ENCODE data around the gene MAMDC2. TPM values are rescaled to one million over a fixed set of nuclear protein-coding genes. Genes with fewer than 3 reads are reported as not detected.

MAMDC2 gene
- total RNA-seq, 1 experiment from 2014 or later, result not detected

DNA sequence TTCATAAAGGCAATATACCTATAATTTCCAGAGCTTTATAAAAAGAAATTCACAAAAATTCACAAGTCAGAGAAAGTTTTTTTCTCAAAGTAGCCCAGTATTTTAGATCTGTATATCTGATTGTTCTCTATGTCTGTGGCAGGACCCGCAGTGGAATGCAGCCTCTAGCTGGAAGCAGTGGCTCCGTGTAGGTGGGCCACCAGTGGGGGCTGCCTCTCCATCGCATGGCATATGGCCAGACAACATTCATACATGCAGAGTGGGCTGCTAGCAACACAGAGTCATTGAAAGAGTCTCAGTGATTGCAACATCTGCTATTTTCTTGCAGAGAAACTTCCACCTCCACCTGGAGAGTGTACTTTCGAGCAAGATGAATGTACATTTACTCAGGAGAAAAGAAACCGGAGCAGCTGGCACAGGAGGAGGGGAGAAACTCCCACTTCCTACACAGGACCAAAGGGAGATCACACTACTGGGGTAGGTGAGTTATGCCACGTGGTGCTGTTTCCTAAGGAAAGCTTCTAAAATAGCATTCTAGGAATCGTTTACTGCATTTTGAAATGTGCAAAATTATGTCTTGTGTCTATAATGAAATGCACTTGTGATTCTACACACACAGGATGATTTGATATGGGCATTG lies 126.6 kb downstream of the MAMDC2 start:
- no peak for DNase-seq (ENCODE audit: unreplicated experiment)
- Mint-ChIP-seq H3K9me3 (ENCODE audit: unreplicated experiment) (no peaks in the 10 kb centered on the region), H3K36me3 (ENCODE audit: insufficient read depth, unreplicated experiment) (no peaks in the 10 kb centered on the region), H3K27ac (ENCODE audit: low read depth, unreplicated experiment) (no peak overlapping the region), H3K4me1 (ENCODE audit: insufficient read depth, unreplicated experiment) (no peaks in the 10 kb centered on the region), H3K4me3 (ENCODE audit: unreplicated experiment) (no peak overlapping the region), H3K27me3 (ENCODE audit: insufficient read depth, unreplicated experiment) (no peaks in the 10 kb centered on the region)
- intact Hi-C loops (cut with micrococcal nuclease), result no loop called here
- ChIA-PET POLR2A (no interaction called here), CTCF (interaction anchor here (0.6 to 0.9 kb wide), 2 partner anchors 10 to 1115 kb away, joined by 3 read pairs; no protein-coding TSS in a partner anchor)
- TF ChIP-seq, protein P1, sequence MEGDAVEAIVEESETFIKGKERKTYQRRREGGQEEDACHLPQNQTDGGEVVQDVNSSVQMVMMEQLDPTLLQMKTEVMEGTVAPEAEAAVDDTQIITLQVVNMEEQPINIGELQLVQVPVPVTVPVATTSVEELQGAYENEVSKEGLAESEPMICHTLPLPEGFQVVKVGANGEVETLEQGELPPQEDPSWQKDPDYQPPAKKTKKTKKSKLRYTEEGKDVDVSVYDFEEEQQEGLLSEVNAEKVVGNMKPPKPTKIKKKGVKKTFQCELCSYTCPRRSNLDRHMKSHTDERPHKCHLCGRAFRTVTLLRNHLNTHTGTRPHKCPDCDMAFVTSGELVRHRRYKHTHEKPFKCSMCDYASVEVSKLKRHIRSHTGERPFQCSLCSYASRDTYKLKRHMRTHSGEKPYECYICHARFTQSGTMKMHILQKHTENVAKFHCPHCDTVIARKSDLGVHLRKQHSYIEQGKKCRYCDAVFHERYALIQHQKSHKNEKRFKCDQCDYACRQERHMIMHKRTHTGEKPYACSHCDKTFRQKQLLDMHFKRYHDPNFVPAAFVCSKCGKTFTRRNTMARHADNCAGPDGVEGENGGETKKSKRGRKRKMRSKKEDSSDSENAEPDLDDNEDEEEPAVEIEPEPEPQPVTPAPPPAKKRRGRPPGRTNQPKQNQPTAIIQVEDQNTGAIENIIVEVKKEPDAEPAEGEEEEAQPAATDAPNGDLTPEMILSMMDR (IDR thresholded peaks at IDR 0.05; ENCODE audit: unreplicated experiment), result no peak
- no TSS peak for BruUV-seq (replicated peaks)

DNA sequence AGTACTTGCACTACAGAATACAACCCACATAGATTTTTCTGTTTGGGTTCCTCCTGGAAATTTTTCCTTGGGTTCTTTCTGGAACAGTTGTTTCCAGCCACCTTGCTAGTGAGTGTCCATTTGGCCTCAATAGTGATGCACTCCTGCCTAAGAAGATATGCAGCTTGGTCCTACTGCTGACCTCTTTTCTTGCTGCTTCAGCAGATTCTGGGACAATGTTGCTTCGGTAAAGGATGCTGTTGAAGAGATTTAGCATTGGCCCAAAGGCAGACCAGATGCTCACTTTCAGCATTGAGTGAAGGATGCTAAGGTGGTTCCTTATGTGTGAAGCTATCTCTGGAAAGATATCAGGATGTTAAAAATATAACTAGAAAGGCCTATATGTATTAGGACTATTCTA lies 128.9 kb downstream of the MAMDC2 start:
- ChIA-PET POLR2A (no interaction called here), CTCF (interaction anchor here (1.1 to 1.4 kb wide), 2 partner anchors 9 to 47 kb away, joined by 3 to 4 read pairs; no protein-coding TSS in a partner anchor)
- no peaks in the 10 kb centered on the region for H3K27me3 Mint-ChIP-seq (ENCODE audit: insufficient read depth, unreplicated experiment)
- no peaks in the 10 kb centered on the region for H3K9me3 Mint-ChIP-seq (ENCODE audit: unreplicated experiment)
- DNase-seq (ENCODE audit: unreplicated experiment), result no peak
- no peaks in the 10 kb centered on the region for H3K36me3 Mint-ChIP-seq (ENCODE audit: insufficient read depth, unreplicated experiment)
- H3K4me3 Mint-ChIP-seq (ENCODE audit: unreplicated experiment), result no peak overlapping the region
- H3K4me1 Mint-ChIP-seq (ENCODE audit: insufficient read depth, unreplicated experiment), result no peaks in the 10 kb centered on the region
- no TSS peak for BruUV-seq (replicated peaks)
- TF ChIP-seq, protein P1 (IDR thresholded peaks at IDR 0.05; ENCODE audit: unreplicated experiment), result no peak
- intact Hi-C loops (cut with micrococcal nuclease), result no loop called here
- H3K27ac Mint-ChIP-seq (ENCODE audit: low read depth, unreplicated experiment), result no peak overlapping the region

DNA sequence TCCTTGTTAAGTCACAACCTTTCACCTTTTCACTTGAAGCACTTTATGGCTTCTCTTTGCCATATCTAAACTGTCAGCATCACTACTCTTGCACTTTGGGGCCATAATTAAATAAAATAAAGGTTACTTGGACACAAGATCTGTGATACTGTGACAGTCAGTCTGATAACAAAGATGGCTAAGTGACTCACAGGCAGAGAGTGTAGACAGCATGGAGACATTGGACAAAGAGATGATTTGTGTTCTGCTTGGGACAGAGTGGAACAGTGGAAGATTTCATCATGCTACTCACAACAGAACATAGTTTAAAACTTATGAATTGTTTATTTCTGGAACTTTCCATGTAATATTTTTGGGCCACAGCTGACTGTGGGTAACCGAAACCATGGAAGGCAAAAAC lies 133.5 kb downstream of the MAMDC2 start:
- DNase-seq (ENCODE audit: unreplicated experiment), result no peak
- intact Hi-C loops (cut with micrococcal nuclease), result no loop called here
- Mint-ChIP-seq H3K36me3 (ENCODE audit: insufficient read depth, unreplicated experiment) (no peaks in the 10 kb centered on the region), H3K27me3 (ENCODE audit: insufficient read depth, unreplicated experiment) (no peaks in the 10 kb centered on the region), H3K9me3 (ENCODE audit: unreplicated experiment) (no peaks in the 10 kb centered on the region), H3K4me1 (ENCODE audit: insufficient read depth, unreplicated experiment) (no peaks in the 10 kb centered on the region), H3K4me3 (ENCODE audit: unreplicated experiment) (no peak overlapping the region), H3K27ac (ENCODE audit: low read depth, unreplicated experiment) (no peak overlapping the region)
- POLR2A ChIA-PET, result no interaction called here
- TF ChIP-seq, protein P1 (IDR thresholded peaks at IDR 0.05; ENCODE audit: unreplicated experiment), result no peak
- CTCF ChIA-PET, result no interaction called here
- no TSS peak for BruUV-seq (replicated peaks)

DNA sequence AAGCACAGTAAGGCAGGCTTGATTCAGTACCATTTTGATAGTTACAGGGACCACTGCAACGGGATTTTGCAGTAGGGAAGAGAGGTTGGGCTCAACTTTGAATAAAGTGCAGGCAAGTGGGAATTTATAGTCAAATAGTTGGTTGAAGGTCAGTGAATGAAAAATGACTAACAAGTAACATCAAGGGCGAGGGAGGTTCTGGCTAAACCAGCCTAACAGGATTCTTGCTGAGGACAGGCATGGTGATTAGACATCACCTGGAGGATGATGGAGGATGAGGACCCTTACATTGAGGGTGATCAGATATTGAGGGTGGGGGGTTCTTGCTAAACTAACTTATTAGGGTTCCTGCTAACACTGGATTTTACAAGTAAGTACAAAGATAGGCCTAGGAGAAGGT lies 149.1 kb downstream of the MAMDC2 start:
- no peaks in the 10 kb centered on the region for H3K27me3 Mint-ChIP-seq (ENCODE audit: insufficient read depth, unreplicated experiment)
- H3K4me3 Mint-ChIP-seq (ENCODE audit: unreplicated experiment), result no peak overlapping the region
- BruUV-seq (replicated peaks), result no TSS peak
- H3K9me3 Mint-ChIP-seq (ENCODE audit: unreplicated experiment), result no peaks in the 10 kb centered on the region
- H3K4me1 Mint-ChIP-seq (ENCODE audit: insufficient read depth, unreplicated experiment), result no peaks in the 10 kb centered on the region
- intact Hi-C loops (cut with micrococcal nuclease), result no loop called here
- ChIA-PET CTCF (no interaction called here), POLR2A (no interaction called here)
- no peaks in the 10 kb centered on the region for H3K36me3 Mint-ChIP-seq (ENCODE audit: insufficient read depth, unreplicated experiment)
- H3K27ac Mint-ChIP-seq (ENCODE audit: low read depth, unreplicated experiment), result no peak overlapping the region
- no peak for DNase-seq (ENCODE audit: unreplicated experiment)
- TF ChIP-seq, protein P1 (IDR thresholded peaks at IDR 0.05; ENCODE audit: unreplicated experiment), result no peak

Measured in MCF 10A (cell line).